D721Med (cell line): ENCODE data around the gene FYB1.

ENCODE experiments used
- DNase-seq: peaks from one replicate; pipeline ENCODE4 v3.0.0; 2011; ENCODE audit warnings: low spot score; ENCODE audit not compliant: insufficient read length
- FAIRE-seq: peaks from 2 replicates; lab custom pipeline; 2011; peaks lifted over from hg19 to GRCh38; lab: Jason Lieb, UNC
- CTCF ChIP-seq: IDR thresholded peaks from 2 replicates; pipeline ENCODE4 v1.5.1; 2012; ENCODE audit warnings: mild to moderate bottlenecking, control low read depth; ENCODE audit not compliant: insufficient read depth; ENCODE audit errors: missing control alignments

FYB1 gene, protein sequence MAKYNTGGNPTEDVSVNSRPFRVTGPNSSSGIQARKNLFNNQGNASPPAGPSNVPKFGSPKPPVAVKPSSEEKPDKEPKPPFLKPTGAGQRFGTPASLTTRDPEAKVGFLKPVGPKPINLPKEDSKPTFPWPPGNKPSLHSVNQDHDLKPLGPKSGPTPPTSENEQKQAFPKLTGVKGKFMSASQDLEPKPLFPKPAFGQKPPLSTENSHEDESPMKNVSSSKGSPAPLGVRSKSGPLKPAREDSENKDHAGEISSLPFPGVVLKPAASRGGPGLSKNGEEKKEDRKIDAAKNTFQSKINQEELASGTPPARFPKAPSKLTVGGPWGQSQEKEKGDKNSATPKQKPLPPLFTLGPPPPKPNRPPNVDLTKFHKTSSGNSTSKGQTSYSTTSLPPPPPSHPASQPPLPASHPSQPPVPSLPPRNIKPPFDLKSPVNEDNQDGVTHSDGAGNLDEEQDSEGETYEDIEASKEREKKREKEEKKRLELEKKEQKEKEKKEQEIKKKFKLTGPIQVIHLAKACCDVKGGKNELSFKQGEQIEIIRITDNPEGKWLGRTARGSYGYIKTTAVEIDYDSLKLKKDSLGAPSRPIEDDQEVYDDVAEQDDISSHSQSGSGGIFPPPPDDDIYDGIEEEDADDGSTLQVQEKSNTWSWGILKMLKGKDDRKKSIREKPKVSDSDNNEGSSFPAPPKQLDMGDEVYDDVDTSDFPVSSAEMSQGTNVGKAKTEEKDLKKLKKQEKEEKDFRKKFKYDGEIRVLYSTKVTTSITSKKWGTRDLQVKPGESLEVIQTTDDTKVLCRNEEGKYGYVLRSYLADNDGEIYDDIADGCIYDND

DNA sequence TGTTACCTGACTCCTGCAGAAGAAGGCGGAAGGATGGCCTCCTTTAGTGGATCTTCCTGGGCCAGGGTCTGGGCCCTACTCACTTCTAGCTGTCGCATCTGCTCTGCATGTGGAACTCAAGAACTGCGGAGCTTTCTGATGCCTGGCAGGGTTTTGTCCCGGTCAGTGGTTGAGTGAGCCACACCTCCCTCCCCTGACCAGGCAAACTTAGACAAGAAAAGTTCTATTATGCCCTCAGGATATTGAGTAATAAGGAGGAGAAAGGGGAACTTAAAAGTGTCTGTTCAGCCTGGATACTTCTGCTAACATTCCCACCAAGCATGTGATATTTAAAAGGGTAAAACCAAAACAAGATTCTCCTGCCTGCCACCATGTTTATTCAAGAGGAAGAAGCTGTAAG lies at the start of gene FYB1:
FYB1 (minus strand) TSS at position 127 of the 400 bp plus-strand sequence. CDS start 16,603 bp downstream, outside the sequence.
- DNase-seq = no peak
- FAIRE-seq = no peak
- no peak for TF ChIP-seq CTCF

DNA sequence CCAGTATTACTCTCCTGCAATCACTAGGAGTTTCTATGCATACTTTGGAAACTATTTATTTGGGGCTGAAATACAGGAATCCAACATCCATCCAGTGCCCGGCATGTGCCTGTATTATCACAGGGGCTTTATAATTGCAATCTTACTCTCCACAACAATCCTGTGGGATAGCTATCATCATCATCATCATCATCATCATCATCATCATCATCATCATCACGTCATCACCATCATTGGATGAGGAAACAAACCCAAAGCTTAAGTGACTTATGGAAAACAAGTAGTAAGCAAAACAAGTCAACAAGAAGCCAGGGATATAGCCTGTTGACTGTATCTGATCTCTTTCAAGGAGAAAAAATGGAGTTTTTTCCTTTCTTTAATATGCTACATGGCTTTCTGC lies 47.8 kb upstream of the FYB1 start:
- no peak for TF ChIP-seq CTCF
- DNase-seq (no peak), FAIRE-seq (no peak)

DNA sequence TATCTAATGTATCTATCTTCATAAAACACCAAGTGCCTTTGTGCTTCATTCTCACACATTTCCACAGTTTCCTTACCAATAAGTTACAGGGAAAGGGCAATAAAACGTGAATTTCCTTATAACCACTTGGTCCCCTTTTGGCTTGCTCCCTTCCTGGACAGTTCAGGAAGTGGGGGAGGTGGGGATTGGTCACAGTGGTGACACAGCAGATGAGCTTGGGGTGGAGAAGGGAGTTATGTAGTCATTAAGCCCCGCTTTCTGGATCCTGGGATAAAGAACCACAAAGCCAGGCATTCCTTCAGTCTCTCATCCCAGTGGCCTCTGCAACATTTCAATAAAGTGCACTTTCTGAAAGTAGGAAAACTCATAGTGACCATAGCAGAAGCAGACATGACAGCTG lies 47.1 kb upstream of the FYB1 start:
- DNase-seq = no peak
- no peak for FAIRE-seq
- TF ChIP-seq CTCF = no peak

GRCh38 chr5:39264528-39264927 lies 45.2 kb upstream of the FYB1 start:
- no peak for TF ChIP-seq CTCF
- no peak for DNase-seq

GRCh38 chr5:39262981-39263380 lies 43.6 kb upstream of the FYB1 start:
- DNase-seq (no peak), FAIRE-seq (no peak)

More at GRCh38 chr5:39264528-39264927, 45.2 kb upstream of the FYB1 start:
- no peak for FAIRE-seq

GRCh38 chr5:39260095-39260494 lies 40.7 kb upstream of the FYB1 start:
- no peak for TF ChIP-seq CTCF
- FAIRE-seq = no peak
- DNase-seq = no peak

More at GRCh38 chr5:39262981-39263380, 43.6 kb upstream of the FYB1 start:
- no peak for TF ChIP-seq CTCF

- TF ChIP-seq CTCF = no peak
- FAIRE-seq (no peak), DNase-seq (no peak)
Measured at GRCh38 chr5:39257554-39257953, 38.2 kb upstream of the FYB1 start.
